ENCODE measurements around the gene ACVR1B. TPM values are rescaled to one million over a fixed set of nuclear protein-coding genes. Genes with fewer than 3 reads are reported as not detected.
A peak's percentile ranks its signal among the peaks of the same experiment; 100 is the strongest.

The ACVR1B gene
- total and polyA plus RNA-seq, 2 of the 8 experiments (the other 6 are each of a cell fraction or from before 2014, with no cell fraction given) = 16.0 to 19.2 TPM

DNA sequence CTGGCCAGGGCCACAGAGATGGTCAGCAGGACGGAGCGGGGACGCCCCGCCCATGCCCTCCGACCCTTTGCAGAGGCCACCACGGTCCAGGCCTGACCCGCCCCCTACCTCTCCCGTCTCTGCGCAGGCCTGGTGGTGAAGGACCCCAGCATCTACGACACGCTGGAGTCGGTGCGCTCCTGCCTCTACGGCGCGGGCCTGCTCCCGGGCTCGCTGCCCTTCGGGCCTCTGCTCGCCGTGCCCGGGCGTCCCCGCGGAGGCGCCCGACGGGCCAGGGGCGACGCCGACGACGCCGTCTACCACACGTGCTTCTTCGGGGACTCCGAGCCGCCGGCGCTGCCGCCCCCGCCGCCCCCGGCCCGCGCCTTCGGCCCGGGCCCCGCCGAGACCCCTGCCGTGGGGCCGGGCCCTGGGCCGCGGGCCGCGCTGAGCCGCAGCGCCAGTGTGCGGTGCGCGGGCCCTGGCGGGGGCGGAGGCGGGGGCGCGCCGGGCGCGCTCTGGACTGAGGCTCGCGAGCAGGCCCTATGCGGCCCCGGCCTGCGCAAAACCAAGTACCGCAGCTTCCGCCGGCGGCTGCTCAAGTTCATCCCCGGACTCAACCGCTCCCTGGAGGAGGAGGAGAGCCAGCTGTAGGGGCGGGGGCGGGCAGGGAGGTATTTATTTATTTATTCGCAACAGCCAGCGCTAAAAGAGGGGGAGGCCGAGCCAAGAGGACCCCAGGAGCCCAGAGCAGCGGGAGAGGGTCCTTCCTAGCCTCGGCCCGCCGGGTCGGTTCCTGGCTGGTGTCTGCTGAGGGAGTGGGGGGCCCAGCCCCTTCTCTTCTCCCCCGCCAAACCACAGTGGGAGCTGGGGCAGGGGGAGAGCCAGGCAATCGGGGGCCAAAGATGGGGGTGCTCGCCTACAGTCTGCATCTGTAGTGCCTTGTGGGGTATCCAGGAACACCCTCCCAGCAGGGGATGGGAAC, 63.4 kb downstream of the ACVR1B start (continued):
- no peak for TF ChIP-seq RXRA (IDR thresholded peaks at IDR 0.05; ENCODE audit: insufficient read depth, low read depth, low read length)
- peak; percentile 68 for TF ChIP-seq KDM4A (IDR thresholded peaks at IDR 0.05; ENCODE audit: low read depth, low read length, severe bottlenecking)
- no peak for TF ChIP-seq RBBP5 (IDR thresholded peaks at IDR 0.05; ENCODE audit: borderline replicate concordance, low read depth, low read length)
- TF ChIP-seq, protein P1, sequence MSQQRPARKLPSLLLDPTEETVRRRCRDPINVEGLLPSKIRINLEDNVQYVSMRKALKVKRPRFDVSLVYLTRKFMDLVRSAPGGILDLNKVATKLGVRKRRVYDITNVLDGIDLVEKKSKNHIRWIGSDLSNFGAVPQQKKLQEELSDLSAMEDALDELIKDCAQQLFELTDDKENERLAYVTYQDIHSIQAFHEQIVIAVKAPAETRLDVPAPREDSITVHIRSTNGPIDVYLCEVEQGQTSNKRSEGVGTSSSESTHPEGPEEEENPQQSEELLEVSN (IDR thresholded peaks at IDR 0.05) = peak; percentile 69; the same call in 1 of the 2 replicates
- TF ChIP-seq EZH2 (IDR thresholded peaks at IDR 0.05; ENCODE audit: low read depth, low read length, severe bottlenecking) = peak; percentile 31
- TF ChIP-seq CBX8 (IDR thresholded peaks at IDR 0.05; ENCODE audit: borderline replicate concordance, low read depth, low read length) = no peak
- TF ChIP-seq, protein P2, sequence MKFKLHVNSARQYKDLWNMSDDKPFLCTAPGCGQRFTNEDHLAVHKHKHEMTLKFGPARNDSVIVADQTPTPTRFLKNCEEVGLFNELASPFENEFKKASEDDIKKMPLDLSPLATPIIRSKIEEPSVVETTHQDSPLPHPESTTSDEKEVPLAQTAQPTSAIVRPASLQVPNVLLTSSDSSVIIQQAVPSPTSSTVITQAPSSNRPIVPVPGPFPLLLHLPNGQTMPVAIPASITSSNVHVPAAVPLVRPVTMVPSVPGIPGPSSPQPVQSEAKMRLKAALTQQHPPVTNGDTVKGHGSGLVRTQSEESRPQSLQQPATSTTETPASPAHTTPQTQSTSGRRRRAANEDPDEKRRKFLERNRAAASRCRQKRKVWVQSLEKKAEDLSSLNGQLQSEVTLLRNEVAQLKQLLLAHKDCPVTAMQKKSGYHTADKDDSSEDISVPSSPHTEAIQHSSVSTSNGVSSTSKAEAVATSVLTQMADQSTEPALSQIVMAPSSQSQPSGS (IDR thresholded peaks at IDR 0.05; ENCODE audit: low read length) = no peak
- peak; percentile 93 for TF ChIP-seq EGR1 (IDR thresholded peaks at IDR 0.05; ENCODE audit: borderline replicate concordance, low read depth, low read length)
